ACC112 (cell line): ENCODE data around the gene ENOPH1.
"Not testable (repeated sequence)": the region's sequence is repeated elsewhere in the genome, so short reads cannot be mapped to it uniquely, and the experiment has no call there.

Experiments
- H2AFZ ChIP-seq: fragments of 200-600 bp; sonication (generic); one replicate; pipeline ENCODE4 v1.6.0; 2017; ENCODE audit warnings: antibody characterized with exemption, low read length; ENCODE audit not compliant: unreplicated experiment
- H3K27ac ChIP-seq: fragments of 200-600 bp; sonication (generic); 2 replicates; pipeline ENCODE4 v1.5.1; 2014; ENCODE audit warnings: low read depth, mild to moderate bottlenecking, antibody characterized with exemption, low read length, moderate library complexity
- H3K27me3 ChIP-seq: fragments of 200-600 bp; sonication (generic); 2 replicates; pipeline ENCODE4 v1.6.1; 2014; ENCODE audit warnings: mild to moderate bottlenecking, antibody characterized with exemption, low read length, moderate library complexity, mixed read lengths; ENCODE audit not compliant: insufficient read depth
- H3K36me3 ChIP-seq: fragments of 200-600 bp; sonication (generic); 2 replicates; pipeline ENCODE4 v1.6.1; 2016; ENCODE audit warnings: mild to moderate bottlenecking, antibody characterized with exemption, low read length, moderate library complexity, mixed read lengths; ENCODE audit not compliant: insufficient read depth
- H3K4me1 ChIP-seq: fragments of 200-600 bp; sonication (generic); one replicate; pipeline ENCODE4 v1.6.1; 2016; ENCODE audit warnings: low read length, mixed read lengths; ENCODE audit not compliant: insufficient read depth, unreplicated experiment, control insufficient read depth
- H3K4me3 ChIP-seq: fragments of 200-600 bp; sonication (generic); 2 replicates; pipeline ENCODE4 v1.5.1; 2014; ENCODE audit warnings: mild to moderate bottlenecking, low read depth, low read length
- H3K79me2 ChIP-seq: fragments of 200-600 bp; sonication (generic); one replicate; pipeline ENCODE4 v1.6.0; 2016; ENCODE audit warnings: low read length; ENCODE audit not compliant: control insufficient read depth, unreplicated experiment, insufficient read depth

ENOPH1 gene

GRCh38 chr4:82401600-82401999, 28.8 kb upstream of the ENOPH1 start:
- Histone ChIP-seq H3K4me1 (no peaks in the 10 kb centered on the region), H2AFZ (no peak overlapping the region), H3K4me3 (no peak overlapping the region), H3K27ac (no peak overlapping the region), H3K36me3 (no peaks in the 10 kb centered on the region), H3K79me2 (no peaks in the 10 kb centered on the region), H3K27me3 (no peaks in the 10 kb centered on the region)

- Histone ChIP-seq H2AFZ (no peak overlapping the region), H3K79me2 (no peaks in the 10 kb centered on the region)
These were observed 28.1 kb upstream of the ENOPH1 start for GRCh38 chr4:82402196-82402775.

GRCh38 chr4:82403725-82404124, 26.7 kb upstream of the ENOPH1 start:
- no peaks in the 10 kb centered on the region for H3K27me3 ChIP-seq
- no peak overlapping the region for H3K4me3 ChIP-seq
- no peaks in the 10 kb centered on the region for H3K4me1 ChIP-seq
- H2AFZ ChIP-seq = no peak overlapping the region
- no peaks in the 10 kb centered on the region for H3K36me3 ChIP-seq
- no peaks in the 10 kb centered on the region for H3K79me2 ChIP-seq
- no peak overlapping the region for H3K27ac ChIP-seq

More at GRCh38 chr4:82402196-82402775, 28.1 kb upstream of the ENOPH1 start:
- Histone ChIP-seq H3K27ac (no peak overlapping the region), H3K4me3 (no peak overlapping the region), H3K27me3 (no peaks in the 10 kb centered on the region), H3K4me1 (no peaks in the 10 kb centered on the region), H3K36me3 (no peaks in the 10 kb centered on the region)

DNA sequence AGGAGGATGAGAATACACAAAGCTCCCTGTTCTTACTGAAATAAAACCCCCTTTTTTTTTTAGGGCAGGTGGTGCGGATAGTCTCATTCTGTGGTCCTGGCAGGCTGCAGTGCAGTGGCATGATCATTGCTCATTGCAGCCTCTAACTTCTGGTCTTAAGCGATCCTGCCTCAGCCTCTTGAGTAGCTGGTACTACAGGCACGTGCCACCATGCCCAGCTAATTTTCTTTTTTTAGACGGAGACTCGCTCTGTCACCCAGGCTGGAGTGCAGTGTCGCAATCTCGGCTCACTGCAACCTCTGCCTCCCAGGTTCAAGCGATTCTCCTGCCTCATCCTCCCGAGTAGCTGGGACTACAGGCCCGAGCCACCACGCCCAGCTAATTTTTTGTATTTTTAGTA, 15.3 kb upstream of the ENOPH1 start:
- not testable (repeated sequence) for H3K4me3 ChIP-seq, H2AFZ ChIP-seq, H3K36me3 ChIP-seq, H3K79me2 ChIP-seq, H3K4me1 ChIP-seq, H3K27ac ChIP-seq, H3K27me3 ChIP-seq

DNA sequence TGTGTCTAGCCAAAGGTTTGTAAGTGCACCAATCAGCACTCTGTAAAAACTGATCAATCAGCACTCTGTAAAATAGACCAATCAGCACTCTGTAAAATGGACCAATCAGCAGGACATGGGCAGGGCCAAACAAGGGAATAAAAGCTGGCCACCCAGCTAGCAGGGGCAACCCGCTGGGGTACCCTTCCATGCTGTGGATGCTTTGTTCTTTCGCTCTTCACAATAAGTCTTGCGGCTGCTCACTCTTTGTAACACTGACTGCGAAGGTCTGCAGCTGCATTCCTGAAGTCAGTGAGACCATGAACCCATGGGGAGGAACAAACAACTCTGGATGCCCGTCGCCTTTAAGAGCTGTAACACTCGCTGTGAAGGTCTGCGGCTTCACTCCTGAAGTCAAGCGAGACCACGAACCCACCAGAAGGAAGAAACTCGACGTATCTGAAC, 14.4 kb upstream of the ENOPH1 start:
- Histone ChIP-seq H3K27me3 (no peaks in the 10 kb centered on the region), H3K27ac (no peak overlapping the region), H2AFZ (no peak overlapping the region), H3K4me3 (no peak overlapping the region), H3K79me2 (no peaks in the 10 kb centered on the region), H3K36me3 (no peaks in the 10 kb centered on the region), H3K4me1 (peaks cover under 1% of the 10 kb centered on the region)

GRCh38 chr4:82419451-82419850, 10.9 kb upstream of the ENOPH1 start:
- H3K4me3 ChIP-seq = no peak overlapping the region

GRCh38 chr4:82421796-82422560, 8.4 kb upstream of the ENOPH1 start:
- Histone ChIP-seq H3K4me1 (peaks cover 40% of the 10 kb centered on the region), H3K27me3 (no peaks in the 10 kb centered on the region), H3K4me3 (no peak overlapping the region), H3K36me3 (peaks cover 39% of the 10 kb centered on the region), H2AFZ (no peak overlapping the region), H3K27ac (no peak overlapping the region), H3K79me2 (peaks cover 20% of the 10 kb centered on the region)

More at GRCh38 chr4:82419451-82419850, 10.9 kb upstream of the ENOPH1 start:
- Histone ChIP-seq H3K4me1 (peaks cover 15% of the 10 kb centered on the region), H3K79me2 (no peaks in the 10 kb centered on the region), H3K36me3 (peaks cover 13% of the 10 kb centered on the region), H3K27ac (no peak overlapping the region), H2AFZ (no peak overlapping the region), H3K27me3 (no peaks in the 10 kb centered on the region)

DNA sequence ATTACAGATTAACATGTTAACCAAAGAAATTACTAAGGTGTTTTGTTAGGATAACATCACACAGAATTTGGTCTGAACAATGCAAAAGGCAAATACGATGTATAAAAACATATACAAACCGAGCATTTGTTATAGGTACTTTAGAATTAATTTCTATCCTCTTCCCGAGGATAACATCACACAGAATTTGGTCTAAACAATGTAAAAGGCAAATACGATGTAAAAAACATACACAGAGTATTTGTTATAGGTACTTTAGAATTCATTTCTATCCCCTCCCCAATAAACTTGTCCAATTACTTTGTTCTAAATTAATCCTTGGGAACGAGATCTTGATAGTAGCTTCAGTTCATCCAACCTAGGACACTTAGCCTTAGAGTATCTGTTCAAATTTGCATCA, 7.8 kb upstream of the ENOPH1 start:
- no peak overlapping the region for H3K27ac ChIP-seq
- H3K4me3 ChIP-seq = no peak overlapping the region

DNA sequence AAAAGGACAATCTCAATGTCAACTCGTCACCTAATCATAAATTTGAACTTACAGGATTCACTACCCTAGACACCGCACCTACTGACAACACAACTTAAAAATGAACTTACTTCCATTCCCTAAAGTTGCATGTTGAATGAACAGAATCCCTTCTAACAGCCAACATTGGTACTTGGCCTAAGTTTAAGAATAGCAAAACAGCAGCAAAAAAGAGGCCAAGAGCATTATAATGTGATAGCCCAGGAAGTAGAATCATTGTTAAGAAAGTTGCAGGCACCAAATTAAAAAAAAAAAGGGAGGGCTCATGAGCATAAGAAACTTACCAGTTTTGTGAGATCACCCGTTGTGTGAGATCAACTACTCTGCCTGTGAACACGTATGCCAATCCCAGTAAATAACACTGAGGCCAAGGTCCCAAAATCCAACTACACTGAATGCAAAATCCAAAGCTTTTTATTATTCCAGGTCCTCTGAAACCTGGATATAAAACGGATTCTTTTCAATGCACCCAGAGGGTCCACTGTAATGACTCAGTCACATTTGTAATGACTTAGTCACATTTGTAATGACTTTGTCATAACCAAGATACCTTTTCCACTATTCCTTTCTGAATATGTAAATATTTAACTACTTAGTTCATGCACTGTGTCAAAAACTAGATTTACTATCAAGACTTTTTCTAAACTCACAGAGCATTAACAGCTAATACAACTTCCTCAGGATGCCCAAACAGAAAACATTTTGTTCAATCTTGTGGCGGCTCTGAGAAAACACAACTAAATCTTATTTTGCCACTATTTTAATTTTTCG, 6.9 kb upstream of the ENOPH1 start:
- Histone ChIP-seq H3K36me3 (peaks cover 53% of the 10 kb centered on the region), H3K27ac (peak overlapping the region; percentile 28), H3K79me2 (peaks cover 35% of the 10 kb centered on the region), H3K4me3 (no peak overlapping the region), H2AFZ (no peak overlapping the region), H3K4me1 (peaks cover 40% of the 10 kb centered on the region), H3K27me3 (no peaks in the 10 kb centered on the region)

More for the DNA sequence above, 7.8 kb upstream of the ENOPH1 start:
- Histone ChIP-seq H3K4me1 (peaks cover 40% of the 10 kb centered on the region), H3K79me2 (peaks cover 27% of the 10 kb centered on the region), H2AFZ (no peak overlapping the region), H3K36me3 (peaks cover 45% of the 10 kb centered on the region), H3K27me3 (no peaks in the 10 kb centered on the region)

- Histone ChIP-seq H3K4me3 (peak overlapping the region; percentile 98; the same call in 1 of the 2 replicates), H3K4me1 (peaks cover 40% of the 10 kb centered on the region), H3K27ac (no peak overlapping the region), H2AFZ (no peak overlapping the region), H3K36me3 (peaks cover 56% of the 10 kb centered on the region), H3K27me3 (no peaks in the 10 kb centered on the region), H3K79me2 (peaks cover 43% of the 10 kb centered on the region)
These were observed 4.9 kb upstream of the ENOPH1 start for GRCh38 chr4:82425478-82425877.
